Left lung (tissue), 10 donors: Measurements from ENCODE around the gene C1QTNF9B. TPM values are rescaled to one million over a fixed set of nuclear protein-coding genes. Genes with fewer than 3 reads are reported as not detected.

Experiments
- ATAC-seq: fragments of 200-7000 bp; cut with Tn5 transposase; one replicate; pipeline ENCODE4 v1.9.1; 2020; ENCODE audit warnings: moderate library complexity
- DNase-seq, 4 donors: peaks; one replicate each; pipeline ENCODE4 v3.0.0-alpha.2; 2013 to 2020
- H3K27ac ChIP-seq, 2 donors: fragments of 200-600 bp; sonication (generic) in 1 of 2; one replicate each; pipeline versions ENCODE4 v1.5.0 to v1.8.0; 2020 to 2021
- H3K27me3 ChIP-seq, 2 donors: fragments of 200-600 bp; sonication (generic) in 1 of 2; one replicate each; pipeline versions ENCODE4 v1.5.0 to v1.8.0; 2020 to 2021
- H3K36me3 ChIP-seq, 2 donors: fragments of 200-600 bp; sonication (generic) in 1 of 2; one replicate each; pipeline versions ENCODE4 v1.5.0 to v1.8.0; 2020 to 2021
- H3K4me1 ChIP-seq, 2 donors: fragments of 200-600 bp; one replicate each; pipeline ENCODE4 v1.8.0; 2021
- H3K4me3 ChIP-seq, 2 donors: fragments of 200-600 bp; sonication (generic) in 1 of 2; one replicate each; pipeline versions ENCODE4 v1.5.0 to v1.8.0; 2020 to 2021; ENCODE audit warnings: mild to moderate bottlenecking in 1 of 2
- H3K9me3 ChIP-seq, 2 donors: fragments of 200-600 bp; sonication (generic) in 1 of 2; one replicate each; pipeline versions ENCODE4 v1.5.0 to v1.8.0; 2020 to 2021
- CTCF ChIP-seq, 2 donors: fragments of 200-600 bp; sonication (generic) in 1 of 2; IDR thresholded peaks; one replicate each; pipeline versions ENCODE4 v1.5.0 to v1.8.0; 2021; ENCODE audit warnings: antibody characterized with exemption in 2 of 2
- intact Hi-C, 2 donors: fragments of 100-400 bp; cut with DNase I; formaldehyde crosslinking; loops; one replicate each; pipeline versions ENCODE4 v1.11.2 to v1.14.2; 2022
- polyA plus RNA-seq, 6 donors: library from polyadenylated mRNA; unstranded; fragments of 120-200 nt; gene quantifications; one replicate each; pipeline ENCODE4 v1.2.1, GENCODE V29; 2013; ENCODE audit not compliant: insufficient read length in 6 of 6
- total RNA-seq, 2 donors: library from RNA; stranded (reverse); fragmentation: NEBNext Ultra II Directional; extraction: Animal tissue kit (Norgen Biotek cat#: 25700); gene quantifications; one replicate each; pipeline ENCODE4 v1.2.1, GENCODE V29; 2021
- donor health status: DM: no; HTN: yes; CAD: no.
- donor health status: DM: no; HTN: no; CAD: no.

Gene C1QTNF9B
- total and polyA plus RNA-seq, 8 donors = 0.34 to 1.6 (median 1.1) TPM; not detected in 1

- no peak overlapping the region for H3K27ac ChIP-seq
- no peaks in the 10 kb centered on the region for H3K36me3 ChIP-seq
- TF ChIP-seq CTCF (IDR thresholded peaks at IDR 0.05) = no peak
- DNase-seq = no peak
- H3K9me3 ChIP-seq = no peaks in the 10 kb centered on the region
- intact Hi-C loops = no loop called here
- no peaks in the 10 kb centered on the region for H3K27me3 ChIP-seq
- no peak overlapping the region for H3K4me3 ChIP-seq
- peaks cover 0 to 14% of the 10 kb centered on the region in 2 donors for H3K4me1 ChIP-seq
- no peak for ATAC-seq
These were observed 32.3 kb downstream of the C1QTNF9B start for GRCh38 chr13:23865026-23865425.

- ATAC-seq (no peak), DNase-seq (no peak)
- no peak for TF ChIP-seq CTCF (IDR thresholded peaks at IDR 0.05)
- no peaks in the 10 kb centered on the region for H3K36me3 ChIP-seq
- no peaks in the 10 kb centered on the region for H3K4me1 ChIP-seq
- no peaks in the 10 kb centered on the region for H3K27me3 ChIP-seq
- H3K27ac ChIP-seq = no peak overlapping the region
- H3K9me3 ChIP-seq = no peaks in the 10 kb centered on the region
- intact Hi-C loops = no loop called here
- no peak overlapping the region for H3K4me3 ChIP-seq
These were observed 36.0 kb downstream of the C1QTNF9B start for GRCh38 chr13:23861310-23861709.

- no peak overlapping the region for H3K27ac ChIP-seq
- H3K36me3 ChIP-seq = no peaks in the 10 kb centered on the region
- intact Hi-C loops = no loop called here
- no peaks in the 10 kb centered on the region for H3K27me3 ChIP-seq
- ATAC-seq = no peak
- no peak overlapping the region for H3K4me3 ChIP-seq
- no peak for TF ChIP-seq CTCF (IDR thresholded peaks at IDR 0.05)
- DNase-seq = no peak
- H3K9me3 ChIP-seq = no peaks in the 10 kb centered on the region
- H3K4me1 ChIP-seq = no peaks in the 10 kb centered on the region
These were observed 37.4 kb downstream of the C1QTNF9B start for GRCh38 chr13:23859904-23860303.

- Histone ChIP-seq H3K4me3 (no peak overlapping the region), H3K4me1 (no peaks in the 10 kb centered on the region), H3K36me3 (peaks cover 0 to 2% of the 10 kb centered on the region in 2 donors), H3K27ac (peak overlapping the region in 1 of 2 donors; percentile 34), H3K27me3 (no peaks in the 10 kb centered on the region), H3K9me3 (no peaks in the 10 kb centered on the region)
- DNase-seq = no peak
- no peak for TF ChIP-seq CTCF (IDR thresholded peaks at IDR 0.05)
- peak; percentile 68 for ATAC-seq
- intact Hi-C loops = no loop called here
These were observed 37.8 kb downstream of the C1QTNF9B start for GRCh38 chr13:23859455-23859854.

GRCh38 chr13:23858546-23858945 is 38.8 kb downstream of the C1QTNF9B start:
- H3K27ac ChIP-seq = peak overlapping the region in 1 of 2 donors; percentile 19
- intact Hi-C loops = no loop called here
- H3K4me3 ChIP-seq = no peak overlapping the region
- ATAC-seq (no peak), DNase-seq (no peak)
- H3K27me3 ChIP-seq = no peaks in the 10 kb centered on the region
- no peaks in the 10 kb centered on the region for H3K9me3 ChIP-seq
- TF ChIP-seq CTCF (IDR thresholded peaks at IDR 0.05) = no peak
- H3K4me1 ChIP-seq = no peaks in the 10 kb centered on the region
- peaks cover 0 to 5% of the 10 kb centered on the region in 2 donors for H3K36me3 ChIP-seq
